ENCODE data around the gene CMTM4.
"Not testable (repeated sequence)": the region's sequence is repeated elsewhere in the genome, so short reads cannot be mapped to it uniquely, and the experiment has no call there.

Gene CMTM4

GRCh38 chr16:66588981-66589713 is 107.4 kb downstream of the CMTM4 start:
- DNase-seq: peak; percentile 76

- no peak for DNase-seq
Observed at GRCh38 chr16:66587881-66588600, 108.5 kb downstream of the CMTM4 start.

GRCh38 chr16:66585481-66586239 is 110.9 kb downstream of the CMTM4 start:
- peak; percentile 40 for DNase-seq

- no peak for DNase-seq
Observed at GRCh38 chr16:66581246-66581952, 115.1 kb downstream of the CMTM4 start.

- DNase-seq: no peak
Observed at GRCh38 chr16:66580605-66581209, 115.8 kb downstream of the CMTM4 start.

- peak; percentile 75 for DNase-seq
Observed at GRCh38 chr16:66578651-66579531, 117.7 kb downstream of the CMTM4 start, which contains the start of gene CMTM2. Gene CMTM2 (plus strand): TSS chr16:66579463. CDS start chr16:66579608, 145 bp downstream.

- no peak for DNase-seq
Observed at GRCh38 chr16:66576296-66576695, 120.2 kb downstream of the CMTM4 start.

- DNase-seq: no peak
Observed at GRCh38 chr16:66575060-66575459, 121.5 kb downstream of the CMTM4 start.

- DNase-seq: no peak
Observed at GRCh38 chr16:66574531-66574930, 122.0 kb downstream of the CMTM4 start.

GRCh38 chr16:66574081-66574480 is 122.5 kb downstream of the CMTM4 start:
- no peak for DNase-seq

GRCh38 chr16:66572356-66572755 is 124.2 kb downstream of the CMTM4 start:
- no peak for DNase-seq

- no peak for DNase-seq
Observed at GRCh38 chr16:66569827-66570405, 126.6 kb downstream of the CMTM4 start.

- DNase-seq: no peak
Observed at GRCh38 chr16:66569131-66569530, 127.4 kb downstream of the CMTM4 start.

GRCh38 chr16:66568355-66568754 is 128.2 kb downstream of the CMTM4 start:
- DNase-seq: no peak

- DNase-seq: not testable (repeated sequence)
Observed at GRCh38 chr16:66567270-66567669, 129.3 kb downstream of the CMTM4 start.

GRCh38 chr16:66566051-66566901 is 130.3 kb downstream of the CMTM4 start, which contains the start of gene CMTM1:
Gene CMTM1 (plus strand): TSS chr16:66566439. CDS start chr16:66566514, 75 bp downstream.
- DNase-seq: no peak

All from activated CD8-positive, alpha-beta memory T cell treated with anti-CD3 and anti-CD28 coated beads for 24 hours (primary cell).